PFSK-1 (cell line): ENCODE results near the gene TGM4.

ENCODE experiments used
- FOXP2 ChIP-seq: optimal IDR thresholded peaks from 2 replicates; pipeline ENCODE3; 2011; ENCODE audit warnings: borderline replicate concordance, control low read depth, inconsistent platforms; ENCODE audit not compliant: insufficient read depth; ENCODE audit errors: extremely low read length, extremely low read depth
- POLR2AphosphoS5 ChIP-seq: IDR thresholded peaks from 2 replicates; pipeline ENCODE4 v1.6.1; 2012; ENCODE audit warnings: low read depth, mild to moderate bottlenecking, control low read depth, low read length, moderate library complexity
- SIN3A ChIP-seq: IDR thresholded peaks from 2 replicates; pipeline ENCODE4 v1.6.1; 2012; ENCODE audit warnings: mild to moderate bottlenecking, low read length, moderate library complexity, borderline replicate concordance; ENCODE audit not compliant: insufficient read depth
- TAF1 ChIP-seq: IDR thresholded peaks from 2 replicates; pipeline ENCODE4 v1.6.1; 2012; ENCODE audit warnings: low read length, control low read depth, borderline replicate concordance; ENCODE audit not compliant: insufficient read depth
- TF ChIP-seq, protein P1 (sequence below), 2 experiments: IDR thresholded peaks; 2 replicates each; pipeline versions ENCODE4 v1.6.1 to v1.8.0; 2011 to 2012; ENCODE audit warnings: low read depth in 2 of 2, low read length in 2 of 2, control low read depth in 1 of 2, inconsistent platforms in 1 of 2, mild to moderate bottlenecking in 1 of 2, moderate library complexity in 1 of 2; ENCODE audit not compliant: insufficient read depth in 1 of 2

The TGM4 gene

GRCh38 chr3:44948239-44948638 is 73.8 kb downstream of the TGM4 start:
- no peak for TF ChIP-seq SIN3A
- no peak for TF ChIP-seq FOXP2
- TF ChIP-seq, protein P1, sequence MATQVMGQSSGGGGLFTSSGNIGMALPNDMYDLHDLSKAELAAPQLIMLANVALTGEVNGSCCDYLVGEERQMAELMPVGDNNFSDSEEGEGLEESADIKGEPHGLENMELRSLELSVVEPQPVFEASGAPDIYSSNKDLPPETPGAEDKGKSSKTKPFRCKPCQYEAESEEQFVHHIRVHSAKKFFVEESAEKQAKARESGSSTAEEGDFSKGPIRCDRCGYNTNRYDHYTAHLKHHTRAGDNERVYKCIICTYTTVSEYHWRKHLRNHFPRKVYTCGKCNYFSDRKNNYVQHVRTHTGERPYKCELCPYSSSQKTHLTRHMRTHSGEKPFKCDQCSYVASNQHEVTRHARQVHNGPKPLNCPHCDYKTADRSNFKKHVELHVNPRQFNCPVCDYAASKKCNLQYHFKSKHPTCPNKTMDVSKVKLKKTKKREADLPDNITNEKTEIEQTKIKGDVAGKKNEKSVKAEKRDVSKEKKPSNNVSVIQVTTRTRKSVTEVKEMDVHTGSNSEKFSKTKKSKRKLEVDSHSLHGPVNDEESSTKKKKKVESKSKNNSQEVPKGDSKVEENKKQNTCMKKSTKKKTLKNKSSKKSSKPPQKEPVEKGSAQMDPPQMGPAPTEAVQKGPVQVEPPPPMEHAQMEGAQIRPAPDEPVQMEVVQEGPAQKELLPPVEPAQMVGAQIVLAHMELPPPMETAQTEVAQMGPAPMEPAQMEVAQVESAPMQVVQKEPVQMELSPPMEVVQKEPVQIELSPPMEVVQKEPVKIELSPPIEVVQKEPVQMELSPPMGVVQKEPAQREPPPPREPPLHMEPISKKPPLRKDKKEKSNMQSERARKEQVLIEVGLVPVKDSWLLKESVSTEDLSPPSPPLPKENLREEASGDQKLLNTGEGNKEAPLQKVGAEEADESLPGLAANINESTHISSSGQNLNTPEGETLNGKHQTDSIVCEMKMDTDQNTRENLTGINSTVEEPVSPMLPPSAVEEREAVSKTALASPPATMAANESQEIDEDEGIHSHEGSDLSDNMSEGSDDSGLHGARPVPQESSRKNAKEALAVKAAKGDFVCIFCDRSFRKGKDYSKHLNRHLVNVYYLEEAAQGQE (IDR thresholded peaks at IDR 0.05; ENCODE audit: insufficient read depth in 1 of 2, low read depth in 2 of 2, low read length in 2 of 2): no peak
- TF ChIP-seq TAF1: no peak
- TF ChIP-seq POLR2AphosphoS5: no peak

GRCh38 chr3:44950275-44950734 is 75.9 kb downstream of the TGM4 start:
- TF ChIP-seq SIN3A (no peak), FOXP2 (no peak), TAF1 (no peak), POLR2AphosphoS5 (no peak)
- TF ChIP-seq, protein P1 (IDR thresholded peaks at IDR 0.05; ENCODE audit: insufficient read depth in 1 of 2, low read depth in 2 of 2, low read length in 2 of 2): no peak

DNA sequence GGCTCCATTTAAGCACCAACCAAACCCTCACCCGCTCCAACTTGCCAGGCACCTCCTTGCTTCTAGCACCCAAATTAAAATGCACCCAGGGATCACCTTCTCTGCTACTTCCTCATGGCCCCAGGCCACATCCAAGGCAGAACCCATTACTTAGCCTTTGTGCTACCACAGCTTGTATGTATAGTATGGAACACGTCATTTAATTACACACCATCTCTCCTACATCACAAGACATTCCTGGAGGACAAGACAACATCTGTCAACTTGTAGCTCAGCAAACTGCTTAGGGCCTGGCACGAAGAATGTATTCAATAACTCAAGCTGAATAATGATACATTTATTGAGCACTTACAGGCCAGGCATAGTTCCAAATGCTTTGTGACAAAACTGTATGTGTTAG is 78.3 kb downstream of the TGM4 start:
- TF ChIP-seq SIN3A (no peak), POLR2AphosphoS5 (no peak), TAF1 (no peak), FOXP2 (no peak)
- TF ChIP-seq, protein P1 (IDR thresholded peaks at IDR 0.05; ENCODE audit: insufficient read depth in 1 of 2, low read depth in 2 of 2, low read length in 2 of 2): no peak

DNA sequence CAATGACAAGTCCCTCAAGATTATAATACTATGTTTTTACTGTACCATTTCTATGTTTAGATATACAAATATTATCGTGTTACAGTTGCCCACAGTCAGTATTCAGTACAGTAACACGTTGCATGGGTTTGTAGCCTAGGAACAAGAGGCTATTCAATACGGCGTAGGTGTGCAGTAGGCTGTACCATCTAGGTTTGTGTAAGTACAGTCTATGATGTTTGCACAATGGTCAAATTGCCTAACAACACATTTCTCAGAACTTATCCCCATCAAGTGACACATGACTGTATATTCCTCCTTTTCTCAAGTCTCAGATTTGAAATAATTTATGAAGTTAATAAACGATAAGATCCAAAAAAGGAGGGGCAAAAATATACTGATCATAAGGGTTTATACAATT is 79.9 kb downstream of the TGM4 start:
- TF ChIP-seq TAF1 (no peak), POLR2AphosphoS5 (no peak), FOXP2 (no peak), SIN3A (no peak)
- TF ChIP-seq, protein P1 (IDR thresholded peaks at IDR 0.05; ENCODE audit: insufficient read depth in 1 of 2, low read depth in 2 of 2, low read length in 2 of 2): no peak

DNA sequence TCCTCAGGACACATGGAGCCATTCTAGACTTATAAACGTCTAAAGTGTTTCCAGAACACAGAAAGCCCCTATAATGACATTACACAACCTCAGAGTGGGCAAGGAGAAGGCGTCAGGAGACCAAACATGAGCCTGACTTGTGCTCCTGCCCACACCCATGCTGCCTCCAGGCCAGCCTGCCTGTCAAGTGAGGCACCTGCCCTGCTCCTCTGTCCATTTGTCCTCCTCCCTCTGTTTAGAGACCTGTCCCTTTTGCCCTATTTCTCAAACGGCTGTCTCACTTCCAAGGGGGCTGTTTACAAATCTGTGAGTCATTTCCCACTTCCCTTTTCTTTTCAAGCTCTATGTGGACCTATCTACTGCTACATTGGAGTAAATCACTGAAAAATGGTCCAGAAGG is 80.6 kb downstream of the TGM4 start:
- TF ChIP-seq SIN3A (no peak), POLR2AphosphoS5 (no peak), FOXP2 (no peak), TAF1 (no peak)
- TF ChIP-seq, protein P1 (IDR thresholded peaks at IDR 0.05; ENCODE audit: insufficient read depth in 1 of 2, low read depth in 2 of 2, low read length in 2 of 2): no peak
